Forelimb muscle (tissue), 1 donor: Measurements from ENCODE around the gene DIP2B. TPM values are rescaled to one million over a fixed set of nuclear protein-coding genes. Genes with fewer than 3 reads are reported as not detected.

Source experiments
- DNase-seq: peaks from one replicate; pipeline ENCODE4 v3.0.0-alpha.2; 2013; ENCODE audit warnings: low read depth
- polyA plus RNA-seq: library from polyadenylated mRNA; unstranded; fragments of 120-200 nt; gene quantifications from one replicate; pipeline ENCODE4 v1.2.1, GENCODE V29; 2013; ENCODE audit not compliant: insufficient read length

DIP2B gene
- polyA plus RNA-seq, 1 donor, result 15.2 TPM

DNA sequence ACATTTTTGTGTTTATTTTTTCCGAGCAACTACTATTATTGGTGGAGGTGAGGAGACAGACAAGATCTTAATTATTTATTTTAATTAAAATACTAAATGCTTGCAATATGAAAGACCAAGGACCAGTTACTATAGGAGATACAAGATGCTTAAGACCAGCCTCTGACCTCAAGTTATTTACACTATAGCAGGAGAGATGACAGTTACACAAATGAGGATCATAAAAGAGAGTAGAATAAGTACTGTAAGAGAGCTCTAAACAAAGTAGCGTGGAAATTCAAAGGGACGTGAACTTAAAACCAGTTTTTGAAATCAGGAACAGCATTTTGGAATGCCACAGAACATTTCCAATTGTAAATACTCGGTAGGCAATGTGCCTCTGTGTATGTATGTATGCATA is 131.1 kb downstream of the DIP2B start:
- no peak for DNase-seq

DNA sequence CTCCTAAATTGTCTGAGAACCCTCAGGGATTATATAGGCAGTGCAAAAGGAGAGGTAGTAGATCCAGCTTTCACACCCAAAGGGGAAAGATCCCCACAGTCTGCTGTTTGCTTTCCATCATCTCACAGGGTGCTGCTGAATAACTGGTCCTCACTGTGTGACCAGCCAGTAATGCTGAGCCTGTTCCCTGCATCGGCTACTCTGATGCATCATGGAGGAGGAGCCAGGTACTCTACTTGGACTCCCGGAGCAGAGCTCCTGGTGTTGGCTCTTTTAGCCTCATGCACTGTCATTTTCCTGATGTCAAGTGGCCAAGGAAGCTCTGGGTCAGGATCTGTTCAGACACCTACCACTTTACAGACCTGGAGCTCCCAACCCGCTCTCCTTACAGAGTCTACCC is 131.7 kb downstream of the DIP2B start:
- DNase-seq, result no peak

DNA sequence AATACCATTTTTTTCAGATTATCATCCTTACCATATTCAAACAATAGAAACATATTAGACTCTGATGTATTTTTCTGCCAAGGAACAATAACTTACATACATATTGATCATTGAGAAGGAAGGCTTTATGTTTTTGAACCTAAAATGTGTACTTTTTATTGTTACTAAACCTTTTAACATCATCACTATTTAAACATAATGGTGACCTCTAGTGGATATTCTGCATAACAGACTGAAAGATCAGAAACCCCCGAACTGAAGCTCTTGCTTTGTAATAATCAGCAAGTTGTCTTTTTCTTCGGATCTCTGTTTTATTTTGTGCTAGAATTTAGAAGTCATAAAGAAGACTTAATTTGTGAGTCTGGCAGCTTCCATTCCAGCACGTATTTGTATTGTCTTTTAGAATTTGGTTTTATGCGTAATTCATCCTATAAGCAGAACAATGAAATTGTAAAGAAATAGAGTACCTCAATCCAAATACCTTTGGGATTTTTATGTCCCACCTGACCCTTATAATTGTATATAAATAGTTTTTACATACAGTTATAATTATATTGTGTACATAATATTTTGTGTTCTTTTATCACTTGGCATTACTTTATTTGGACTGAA is 133.2 kb downstream of the DIP2B start:
- no peak for DNase-seq

DNA sequence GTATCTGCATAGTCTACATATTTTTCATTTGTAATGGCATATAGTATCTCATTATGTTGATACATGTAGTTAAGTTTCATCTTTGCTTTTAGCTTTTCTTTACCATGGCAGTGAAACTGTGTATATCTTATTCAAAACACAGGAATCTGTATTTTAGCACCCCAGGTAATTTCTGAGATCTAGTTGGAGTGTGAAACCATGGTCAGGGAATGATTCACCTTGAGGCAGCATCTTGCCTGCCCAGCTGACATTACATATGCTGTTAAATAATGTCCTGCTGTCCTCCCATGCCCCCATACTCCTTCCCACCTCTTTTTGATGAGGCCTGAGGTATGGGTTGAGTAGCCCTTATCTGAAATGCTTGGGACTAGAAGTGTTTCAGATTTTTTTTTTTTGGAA is 133.7 kb downstream of the DIP2B start:
- no peak for DNase-seq

DNA sequence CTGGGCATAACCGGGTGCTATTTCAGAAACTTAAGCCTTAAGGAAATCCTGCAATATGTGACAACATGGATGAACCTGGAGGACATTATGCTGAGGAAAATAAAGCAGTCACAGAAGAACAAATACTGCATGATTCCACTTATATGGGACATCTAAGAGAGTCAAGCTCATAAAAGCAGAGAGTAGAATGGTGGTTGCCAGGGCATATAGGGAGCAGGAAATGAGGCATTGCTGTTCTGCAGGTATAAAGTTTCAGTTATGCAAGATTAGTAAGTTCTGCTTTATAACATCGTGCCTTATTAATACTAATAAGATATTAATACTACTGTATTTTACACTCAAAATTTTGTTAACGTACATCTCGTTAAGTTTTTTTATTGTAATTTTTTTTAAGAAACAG is 134.9 kb downstream of the DIP2B start:
- no peak for DNase-seq

DNA sequence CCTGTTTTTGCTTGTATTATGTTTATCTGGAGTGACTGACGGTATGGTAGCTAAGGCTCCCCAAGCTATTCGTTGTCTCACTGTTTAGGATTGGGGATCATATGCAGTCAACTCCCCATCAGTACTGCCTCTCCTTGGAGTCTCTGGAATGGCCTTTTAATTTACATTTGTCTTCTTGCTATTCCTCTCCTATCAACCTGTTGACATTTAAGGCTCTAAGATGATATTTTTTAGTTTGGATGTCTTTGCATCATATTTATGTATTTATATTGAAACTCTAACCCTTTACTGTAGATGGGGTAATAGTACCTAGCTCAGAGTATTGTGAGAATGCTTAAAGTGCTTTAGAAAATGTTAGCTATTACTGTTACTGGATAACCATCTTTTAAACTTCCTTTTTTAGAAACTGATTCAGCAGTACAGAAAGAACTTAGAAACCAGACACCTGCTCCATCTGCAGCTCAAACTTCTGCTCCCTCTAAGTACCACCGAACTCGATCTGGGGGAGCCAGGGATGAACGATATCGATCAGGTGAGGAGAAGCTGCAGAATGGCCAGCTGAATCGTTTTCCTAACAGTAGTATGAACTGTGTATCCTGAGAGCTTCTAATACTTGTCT is 135.6 kb downstream of the DIP2B start:
- no peak for DNase-seq

DNA sequence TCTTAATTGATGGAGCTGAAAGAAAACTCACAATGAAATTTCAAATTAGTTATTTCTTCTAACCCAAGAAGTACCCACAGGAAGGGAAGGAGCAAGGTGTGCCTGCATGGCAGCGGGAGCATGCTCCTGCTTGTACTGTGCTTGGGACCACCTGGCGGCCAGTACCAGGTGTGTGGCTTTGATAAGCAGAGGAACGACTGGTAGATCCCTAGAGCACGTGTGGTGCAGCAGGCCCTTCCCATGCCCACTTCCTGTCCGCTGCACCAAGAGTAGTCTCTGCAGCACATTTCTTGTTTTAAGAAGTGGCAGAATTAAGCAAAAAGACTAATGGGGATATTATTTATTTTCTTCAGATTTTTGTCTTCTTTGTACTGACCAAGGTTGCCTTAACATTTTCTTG is 136.8 kb downstream of the DIP2B start:
- DNase-seq, result no peak

DNA sequence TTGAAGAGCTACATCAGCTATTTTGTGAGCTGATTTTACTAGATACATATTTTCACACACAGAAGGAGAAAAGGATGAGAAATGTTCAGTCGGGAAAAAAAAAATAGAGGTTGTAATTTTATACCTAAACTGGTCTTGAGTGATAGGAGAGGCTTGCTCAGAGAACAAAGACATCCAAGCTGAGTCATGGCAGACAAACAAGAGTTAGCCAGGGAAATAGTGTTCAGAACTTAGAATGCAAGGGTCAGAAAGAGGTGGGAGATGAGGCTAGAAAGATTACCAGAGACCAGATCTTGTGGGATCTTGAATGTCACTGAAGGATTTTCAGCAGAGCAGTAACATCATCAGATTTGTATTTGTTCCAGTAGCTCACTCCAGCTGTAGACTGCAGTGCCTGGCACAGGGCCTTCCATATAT is 137.3 kb downstream of the DIP2B start:
- no peak for DNase-seq

DNA sequence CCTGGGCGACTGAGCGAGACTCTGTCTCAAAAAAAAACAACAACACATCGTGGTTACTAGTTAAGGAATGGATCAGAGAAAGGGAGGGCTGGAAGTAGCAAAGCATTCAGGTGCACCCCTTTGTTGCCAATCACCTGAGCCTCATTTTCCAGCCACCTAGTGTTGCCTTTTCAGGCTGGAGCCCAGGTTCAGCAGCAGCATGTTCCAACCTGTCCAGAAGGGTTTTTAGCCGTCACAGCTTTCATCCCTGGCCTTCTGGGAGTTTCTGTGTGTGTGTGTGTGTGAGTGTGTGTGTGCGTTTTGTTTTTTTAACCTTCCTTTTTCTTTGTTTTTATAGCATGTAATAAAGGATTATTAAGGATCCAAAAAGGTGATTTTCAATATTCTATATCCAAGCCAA is 138.0 kb downstream of the DIP2B start:
- no peak for DNase-seq

DNA sequence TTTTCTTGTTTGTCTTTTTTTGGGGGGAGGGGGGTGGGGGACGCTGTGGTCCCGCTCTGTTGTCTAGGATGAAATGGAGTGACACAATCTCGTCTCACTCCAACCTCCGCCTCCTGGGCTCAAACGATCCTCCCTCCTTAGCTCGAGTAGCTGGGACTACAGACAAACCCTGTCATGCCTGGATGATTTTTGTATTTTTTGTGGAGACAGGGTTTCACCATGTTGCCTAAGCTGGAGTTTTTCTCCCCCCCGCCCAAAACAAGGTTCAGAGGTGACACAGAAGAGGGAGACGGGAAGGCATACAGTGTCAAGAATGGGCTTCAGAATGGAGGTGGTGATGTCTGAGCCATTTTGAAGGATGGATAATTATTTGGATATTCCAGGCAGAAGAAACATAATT is 142.2 kb downstream of the DIP2B start:
- DNase-seq, result no peak

DNA sequence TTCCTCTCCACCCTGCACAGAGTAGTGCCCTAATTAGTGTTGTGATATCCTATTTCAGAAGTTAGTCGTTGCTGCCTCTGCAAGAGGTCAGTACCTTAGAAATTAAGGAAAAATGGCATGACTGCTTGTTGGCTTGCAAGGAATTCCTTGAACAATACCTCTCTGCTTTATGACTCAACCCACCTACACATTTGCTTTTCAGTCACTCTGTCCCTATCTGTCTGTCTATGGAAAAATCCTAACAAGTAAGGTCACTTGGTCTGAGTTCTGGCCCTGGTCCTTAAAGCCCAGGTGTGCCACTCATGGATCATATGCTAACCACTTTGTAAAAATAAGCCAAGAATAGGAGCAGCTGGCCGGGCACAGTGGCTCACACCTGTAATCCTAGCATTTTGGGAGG is 142.7 kb downstream of the DIP2B start:
- no peak for DNase-seq

DNA sequence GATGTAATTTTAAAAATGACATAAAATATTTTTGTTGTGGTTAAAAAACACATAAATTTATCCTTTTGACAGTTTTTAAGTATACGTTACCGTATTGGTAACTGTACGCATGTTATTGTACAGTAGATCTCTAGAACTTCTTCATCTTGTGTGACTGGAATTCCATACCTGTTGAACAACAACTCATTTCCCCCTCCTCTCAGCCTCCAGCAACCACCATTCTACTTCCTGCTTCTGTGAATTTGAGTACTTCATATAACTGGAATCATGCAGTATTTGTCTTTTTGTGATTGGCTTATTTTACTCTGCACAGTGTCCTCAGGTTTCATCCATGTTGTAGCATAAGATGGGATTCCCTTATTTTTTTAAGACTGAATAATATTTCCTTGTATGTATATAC is 145.5 kb downstream of the DIP2B start:
- no peak for DNase-seq

DNA sequence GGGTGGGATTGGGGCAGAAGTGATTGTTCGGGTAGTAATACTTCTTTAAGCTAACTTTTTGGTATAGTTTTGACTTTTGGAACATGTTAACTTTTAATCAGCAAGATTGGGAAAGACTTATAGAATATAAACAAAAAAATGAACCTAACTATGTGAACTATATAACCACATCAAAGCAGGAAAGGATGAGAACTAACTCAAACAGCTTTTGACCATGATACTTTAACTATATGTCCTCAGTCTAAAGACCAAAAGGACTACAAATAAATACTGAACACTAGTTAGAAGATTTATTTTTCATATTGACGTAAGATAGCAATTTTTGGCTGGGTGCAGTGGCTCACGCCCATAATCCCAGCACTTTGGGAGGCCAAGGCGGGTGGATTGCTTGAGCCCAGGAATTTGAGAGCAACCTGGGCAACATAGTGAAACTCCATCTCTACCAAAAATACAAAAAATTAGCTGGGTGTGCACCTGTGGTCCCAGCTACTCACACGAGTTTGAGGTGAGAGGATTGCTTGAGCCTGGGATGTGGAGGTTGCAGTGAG is 150.7 kb downstream of the DIP2B start:
- DNase-seq, result no peak

DNA sequence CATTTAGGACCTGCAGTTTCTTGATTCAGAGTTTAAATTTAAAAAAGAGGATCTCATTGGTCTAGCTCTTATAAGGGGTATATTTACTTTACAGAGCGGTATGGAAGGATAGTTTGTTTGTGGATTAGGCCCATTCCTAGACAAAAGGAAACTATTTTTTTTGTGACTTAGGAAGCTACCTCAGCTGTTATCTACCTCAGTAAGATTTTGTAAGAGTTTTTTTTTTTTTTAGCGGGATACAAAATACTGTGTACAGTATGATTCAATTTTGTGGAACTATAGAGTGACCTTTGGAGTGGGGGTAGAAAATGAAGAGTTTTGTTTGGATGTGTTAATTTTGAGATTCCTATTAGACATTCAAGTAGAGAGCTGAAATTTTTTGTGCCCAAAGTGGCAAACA is 154.5 kb downstream of the DIP2B start:
- DNase-seq, result no peak

DNA sequence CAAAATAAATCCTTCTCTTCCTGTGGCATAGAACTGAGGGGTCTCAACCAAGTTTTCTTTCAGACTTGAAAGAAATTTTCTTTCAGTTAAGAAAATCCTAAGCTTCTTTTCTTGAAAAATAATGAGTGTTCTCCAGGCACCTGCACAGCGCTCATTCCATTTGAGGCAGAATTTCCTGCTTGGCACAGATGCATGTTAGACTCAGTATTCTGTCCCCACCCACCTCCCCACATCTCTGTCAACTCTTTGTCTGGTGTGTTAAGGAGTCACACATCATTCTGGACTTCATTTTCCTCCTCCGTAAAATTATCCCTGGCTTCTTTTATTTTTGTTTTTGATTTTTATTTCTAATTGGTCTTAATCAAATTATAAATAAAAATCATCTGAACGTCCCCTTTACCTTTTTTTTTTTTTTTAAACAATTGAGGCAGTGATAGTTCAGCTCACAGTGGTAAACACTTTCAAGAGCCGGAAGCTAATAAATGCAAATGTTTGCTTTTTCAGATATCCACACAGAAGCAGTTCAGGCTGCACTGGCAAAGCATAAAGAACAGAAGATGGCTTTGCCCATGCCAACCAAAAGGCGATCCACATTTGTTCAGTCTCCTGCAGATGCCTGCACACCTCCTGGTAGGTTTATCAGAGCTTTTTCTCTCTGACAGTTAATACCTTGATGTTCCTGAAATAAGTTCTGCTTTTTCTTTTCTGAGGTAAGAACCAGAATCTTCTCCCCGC is 155.1 kb downstream of the DIP2B start:
- DNase-seq, result no peak

DNA sequence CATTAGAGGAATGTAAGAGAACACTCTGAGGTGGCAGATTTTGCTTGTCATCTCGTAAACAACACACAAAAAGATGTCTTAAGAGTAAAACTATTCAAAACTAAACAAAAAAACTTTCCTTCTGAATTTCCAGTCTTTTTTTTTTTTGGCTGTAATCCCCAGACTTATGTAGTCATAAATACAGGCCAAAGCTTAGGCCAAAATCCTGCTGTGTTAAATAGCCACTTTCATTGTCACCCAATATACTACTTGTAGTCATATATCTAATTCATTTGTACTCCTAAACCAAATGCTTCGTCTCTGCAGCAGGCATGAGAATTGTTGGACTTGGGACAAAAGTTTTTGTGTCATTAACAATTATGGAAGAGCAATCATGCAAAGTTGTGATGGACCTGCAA is 155.6 kb downstream of the DIP2B start:
- no peak for DNase-seq

DNA sequence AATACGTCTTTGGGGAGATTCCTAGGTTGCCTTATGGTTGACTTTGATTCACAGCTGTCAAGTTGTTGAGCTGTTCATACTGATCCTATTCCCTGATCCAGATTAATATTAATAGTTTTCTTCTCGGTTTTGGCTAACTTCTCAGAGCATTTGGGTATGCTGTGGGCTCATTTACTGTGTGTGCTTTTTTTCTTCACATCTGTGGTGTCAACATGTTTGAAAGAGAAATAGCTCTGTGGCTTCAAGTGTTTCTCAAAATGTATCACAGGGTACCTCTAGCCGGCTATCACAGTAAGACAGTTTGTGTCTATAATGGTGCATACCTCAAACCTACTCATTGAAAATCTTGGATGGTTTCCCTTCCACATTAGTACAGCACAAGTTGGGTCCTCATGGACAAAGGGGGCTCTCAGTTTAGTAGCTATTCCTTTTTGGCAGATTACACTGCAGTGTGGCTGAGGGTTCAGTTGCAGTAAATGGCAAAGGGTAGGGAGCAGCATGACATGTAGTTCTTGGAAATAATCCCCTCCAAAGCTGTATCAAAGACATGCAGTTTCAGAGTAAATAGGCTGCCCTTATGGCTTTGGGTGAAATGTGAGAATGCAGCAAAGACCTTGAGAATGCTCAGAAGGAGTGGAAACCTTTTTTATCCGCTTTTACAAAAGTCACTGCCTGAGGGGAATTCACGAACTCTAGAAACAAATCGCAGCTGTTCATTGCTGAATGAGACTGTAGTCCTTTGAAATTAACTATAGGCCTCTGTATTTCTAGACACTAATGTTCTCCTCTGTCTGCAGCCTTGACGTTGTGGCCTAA is 156.7 kb downstream of the DIP2B start:
- DNase-seq, result no peak

DNA sequence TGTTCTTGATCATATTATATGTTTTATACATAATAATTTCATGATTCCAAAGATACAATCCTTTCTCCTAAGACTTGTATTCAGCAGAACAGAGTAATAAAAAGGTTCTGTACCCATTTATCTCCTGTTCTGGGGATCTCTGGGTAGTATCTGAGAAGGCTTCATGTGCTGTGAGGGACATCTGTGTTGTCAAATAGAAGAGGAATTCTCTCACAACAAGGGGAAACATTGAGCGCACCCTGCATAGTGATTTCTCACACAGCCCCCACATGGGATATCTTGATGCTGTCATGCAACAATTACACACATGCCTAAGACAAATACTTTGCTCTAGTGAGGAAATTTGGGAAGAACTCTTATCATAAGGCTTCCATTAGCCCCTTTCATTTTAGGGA is 157.3 kb downstream of the DIP2B start:
- DNase-seq, result no peak

DNA sequence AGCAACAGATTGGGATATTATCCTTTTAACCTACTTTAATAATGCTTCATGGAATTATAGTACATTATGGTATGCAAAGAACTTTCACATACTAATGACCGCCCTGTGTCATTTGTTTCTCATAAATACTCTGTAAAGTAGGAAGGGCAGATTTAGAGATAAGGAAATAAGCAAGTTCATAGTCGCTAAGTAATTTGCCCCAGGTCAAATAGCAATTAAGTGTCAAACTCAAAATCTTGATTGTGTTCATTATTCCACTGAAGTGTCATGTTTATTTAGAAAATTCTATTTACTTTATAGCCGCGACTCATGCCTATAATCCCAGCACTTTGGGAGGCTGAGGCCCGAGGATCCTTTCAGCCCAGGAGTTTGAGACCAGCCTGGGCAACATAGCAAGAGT is 160.4 kb downstream of the DIP2B start:
- DNase-seq, result no peak

DNA sequence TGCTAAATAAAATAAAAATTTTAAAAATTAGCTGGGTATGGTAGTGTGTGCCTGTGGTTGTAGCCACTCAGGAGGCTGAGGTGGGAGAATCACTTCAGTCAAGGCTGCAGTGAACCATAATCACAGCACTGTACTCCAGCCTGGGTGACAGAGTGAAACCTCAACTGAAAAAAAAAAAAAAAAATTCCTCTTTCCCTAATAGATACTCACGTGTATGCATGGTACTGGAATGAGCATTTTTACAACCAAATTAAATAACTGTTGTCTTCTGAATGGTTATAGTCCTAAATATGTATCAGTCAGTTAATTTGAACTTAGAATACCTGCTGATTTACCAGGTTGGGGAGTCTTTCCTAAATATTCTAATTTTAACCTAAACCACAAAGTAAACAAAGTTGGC is 160.8 kb downstream of the DIP2B start:
- no peak for DNase-seq

DNA sequence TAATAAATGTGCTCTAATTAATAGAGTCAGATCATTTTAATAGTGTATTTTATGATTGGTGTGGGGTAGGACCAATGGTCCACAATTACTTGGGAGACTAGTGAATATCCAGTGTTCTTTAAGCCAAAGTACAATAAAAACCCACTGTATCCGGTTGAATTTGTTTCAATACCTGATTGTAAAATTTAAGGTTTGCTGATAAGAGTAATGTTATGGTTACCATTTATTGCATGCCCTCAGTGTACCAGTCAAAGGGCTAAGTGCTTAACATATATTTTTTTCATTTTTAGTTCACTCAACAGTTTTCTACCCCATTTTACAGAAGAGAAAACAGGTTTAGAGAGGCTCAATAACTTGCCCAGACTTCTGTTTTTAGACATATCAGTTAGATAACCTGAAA is 161.2 kb downstream of the DIP2B start:
- DNase-seq, result no peak

DNA sequence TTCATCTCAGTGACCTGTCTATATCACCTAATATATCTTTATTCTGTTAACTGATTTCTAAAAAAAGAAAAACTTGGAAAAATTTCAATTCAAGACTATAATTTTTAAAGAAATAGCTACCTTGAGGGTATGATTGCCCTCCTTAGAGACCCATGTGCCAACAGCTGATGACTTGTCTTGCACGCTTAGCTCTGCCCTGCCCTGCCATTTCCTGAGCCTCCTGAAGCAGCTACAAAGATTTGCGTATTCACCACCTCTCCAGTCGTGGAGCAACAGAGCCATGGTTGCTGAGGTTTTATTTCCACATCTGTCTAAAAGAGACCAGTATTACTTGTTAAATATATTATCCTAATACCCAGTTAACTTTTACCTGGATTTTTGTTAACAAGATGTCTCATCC is 167.4 kb downstream of the DIP2B start:
- DNase-seq, result no peak
